ENCODE measurements around the gene ANP32A. TPM values are rescaled to one million over a fixed set of nuclear protein-coding genes. Genes with fewer than 3 reads are reported as not detected.

ANP32A gene
- total RNA-seq, 4 donors from 2014 or later = 33.1 to 65.1 (median 41.1) TPM

- Histone ChIP-seq H3K4me3 (peak overlapping the region in 3 of 4 donors; percentile 9 to 18 (median 14)), H3K36me3 (no peaks in the 10 kb centered on the region), H3K9me3 (no peaks in the 10 kb centered on the region), H3K27me3 (no peaks in the 10 kb centered on the region), H3K27ac (peak overlapping the region; percentile 53 to 88 (median 78)), H3K4me1 (peaks cover 2 to 97% (median 73%) of the 10 kb centered on the region in 4 donors)
- no peak for TF ChIP-seq CTCF (IDR thresholded peaks at IDR 0.05)
- peak in 1 of 2 donors; percentile 66 for TF ChIP-seq POLR2A (IDR thresholded peaks at IDR 0.05)
- peak; percentile 28 to 85 for TF ChIP-seq EP300 (IDR thresholded peaks at IDR 0.05)
- peak; percentile 77 to 83 for DNase-seq (ENCODE audit: low spot score in 2 of 2)
- 3 to 8% methylated on average over 14 to 15 of the region's 20 CpGs for WGBS, 2 donors
Measured at GRCh38 chr15:68795298-68795848, 25.3 kb downstream of the ANP32A start.

DNA sequence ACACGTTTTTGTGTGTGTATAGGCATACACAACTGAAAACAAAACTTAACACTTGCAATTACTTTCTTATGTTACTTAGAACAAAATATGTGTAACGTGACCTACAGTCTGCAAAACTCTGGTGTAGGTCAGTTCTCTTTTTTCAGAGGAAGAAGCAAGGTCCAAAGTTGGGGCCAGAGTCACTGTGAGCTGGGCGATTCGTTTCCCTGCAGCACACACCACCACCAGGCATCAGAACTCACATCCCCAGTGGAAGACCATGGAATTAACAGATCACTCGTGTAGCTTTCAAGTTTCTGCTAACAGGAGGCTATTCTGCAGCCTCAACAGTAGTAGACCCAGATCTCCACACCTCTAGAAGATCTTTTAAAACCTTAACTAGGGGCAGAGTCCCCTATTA is 25.8 kb downstream of the ANP32A start:
- no peaks in the 10 kb centered on the region for H3K27me3 ChIP-seq
- 7 to 19% methylated on average over 5 of the region's 5 CpGs for WGBS, 2 donors
- peak overlapping the region; percentile 53 to 88 (median 78) for H3K27ac ChIP-seq
- H3K4me3 ChIP-seq = peak overlapping the region in 3 of 4 donors; percentile 9 to 18 (median 14)
- DNase-seq (ENCODE audit: low spot score in 2 of 2) = no peak
- H3K9me3 ChIP-seq = no peaks in the 10 kb centered on the region
- peaks cover 2 to 99% (median 77%) of the 10 kb centered on the region in 4 donors for H3K4me1 ChIP-seq
- H3K36me3 ChIP-seq = no peaks in the 10 kb centered on the region
- TF ChIP-seq CTCF (IDR thresholded peaks at IDR 0.05) (peak in 1 of 5 experiments; percentile 16), EP300 (IDR thresholded peaks at IDR 0.05) (no peak), POLR2A (IDR thresholded peaks at IDR 0.05) (no peak)

DNA sequence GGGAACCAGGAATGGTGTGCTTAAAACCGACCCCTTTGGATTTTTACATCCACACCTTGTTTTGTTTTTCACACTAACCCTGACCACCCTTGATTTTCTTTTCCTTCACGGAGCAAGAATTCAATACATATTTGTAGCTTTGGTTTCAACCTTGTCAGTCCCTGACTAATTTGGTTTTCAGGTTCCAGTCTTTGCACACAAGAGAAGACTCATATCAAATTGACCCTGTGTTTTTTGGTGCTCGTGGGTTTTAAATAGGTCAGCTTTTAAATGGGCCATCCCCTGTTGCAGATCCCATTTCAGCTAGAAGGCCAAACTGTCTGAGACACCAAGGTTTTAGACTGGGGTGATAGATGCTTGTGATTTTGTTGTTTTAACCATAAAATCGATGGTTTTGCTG is 26.4 kb downstream of the ANP32A start:
- no peak for DNase-seq (ENCODE audit: low spot score in 2 of 2)
- Histone ChIP-seq H3K27ac (peak overlapping the region; percentile 53 to 88 (median 78)), H3K36me3 (no peaks in the 10 kb centered on the region), H3K4me3 (no peak overlapping the region), H3K9me3 (no peaks in the 10 kb centered on the region), H3K4me1 (peaks cover 2 to 99% (median 80%) of the 10 kb centered on the region in 4 donors), H3K27me3 (no peaks in the 10 kb centered on the region)
- TF ChIP-seq CTCF (IDR thresholded peaks at IDR 0.05) = no peak
- 67 to 69% methylated on average over 4 of the region's 4 CpGs for WGBS, 2 donors

DNA sequence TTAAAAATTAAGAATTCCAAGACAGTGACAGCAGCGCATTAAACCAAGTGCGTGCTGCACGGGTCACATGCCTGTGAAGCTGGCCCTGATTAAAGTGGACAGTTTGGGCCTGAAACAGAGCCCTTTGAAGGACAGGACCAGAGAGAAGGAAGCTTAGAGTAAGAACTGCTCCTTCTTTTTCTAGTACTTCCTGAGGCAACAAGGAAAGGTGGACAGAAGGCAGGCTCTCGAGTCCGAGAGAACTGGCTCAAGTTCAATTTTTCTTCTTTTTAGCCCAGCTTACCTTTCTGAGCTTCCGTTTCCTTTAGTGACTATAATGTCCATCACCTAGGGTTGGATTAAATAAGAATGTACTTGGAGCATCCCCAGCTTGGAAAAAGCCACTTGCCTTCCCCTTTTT is 26.9 kb downstream of the ANP32A start:
- WGBS, 2 donors = 80 to 84% methylated on average over 6 of the region's 6 CpGs
- DNase-seq (ENCODE audit: low spot score in 2 of 2) = no peak
- Histone ChIP-seq H3K4me3 (no peak overlapping the region), H3K9me3 (no peaks in the 10 kb centered on the region), H3K27ac (peak overlapping the region in 2 of 4 donors; percentile 83 to 88), H3K4me1 (peaks cover 2 to 98% (median 79%) of the 10 kb centered on the region in 4 donors), H3K36me3 (no peaks in the 10 kb centered on the region), H3K27me3 (no peaks in the 10 kb centered on the region)
- TF ChIP-seq EP300 (IDR thresholded peaks at IDR 0.05) (no peak), POLR2A (IDR thresholded peaks at IDR 0.05) (no peak), CTCF (IDR thresholded peaks at IDR 0.05) (no peak)

DNA sequence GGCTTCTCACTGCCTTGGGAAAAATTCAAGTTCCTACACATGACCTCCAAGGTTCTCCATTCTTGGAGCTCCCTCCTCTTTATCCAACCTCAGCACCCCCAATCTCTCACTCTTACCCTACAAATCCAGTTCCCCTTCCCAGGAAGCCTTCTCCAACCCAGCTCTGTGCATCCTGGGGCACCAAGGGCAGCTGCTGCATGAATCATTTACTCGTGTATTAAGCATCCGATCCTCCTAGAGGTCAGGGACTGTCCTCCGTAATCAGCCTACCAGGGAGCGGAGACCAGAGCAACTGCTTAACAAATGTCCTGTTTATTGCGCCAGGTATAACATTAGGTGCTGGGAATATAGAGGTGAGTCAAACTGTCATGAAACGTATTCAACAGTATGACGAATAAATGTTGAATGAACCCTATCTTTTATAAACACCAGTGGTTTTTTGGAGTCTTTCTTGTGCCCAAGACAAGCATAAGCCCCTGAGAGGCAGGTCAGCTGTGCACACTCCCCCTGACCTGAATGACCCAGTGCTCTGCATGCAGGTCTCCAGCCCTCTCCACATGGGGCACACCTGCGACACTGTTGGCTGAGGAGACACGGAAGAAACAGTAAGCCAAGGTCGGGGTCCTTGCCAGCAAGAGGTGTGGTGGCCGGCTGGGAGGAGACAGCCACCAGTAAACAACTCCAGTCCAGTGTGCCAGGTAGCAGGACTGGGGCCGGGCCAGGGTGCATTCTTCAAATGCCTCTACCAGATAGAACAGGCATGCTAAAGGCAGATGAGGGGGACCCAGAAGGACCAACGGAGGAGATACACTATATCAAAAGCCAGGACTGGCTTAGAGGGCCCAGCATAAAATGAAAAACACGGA is 27.6 kb downstream of the ANP32A start:
- TF ChIP-seq CTCF (IDR thresholded peaks at IDR 0.05) = no peak
- no peak for TF ChIP-seq POLR2A (IDR thresholded peaks at IDR 0.05)
- no peak for TF ChIP-seq EP300 (IDR thresholded peaks at IDR 0.05)
- H3K27ac ChIP-seq = peak overlapping the region in 2 of 4 donors; percentile 43 to 88

More for the DNA sequence above, 27.6 kb downstream of the ANP32A start:
- Histone ChIP-seq H3K4me3 (no peak overlapping the region), H3K36me3 (no peaks in the 10 kb centered on the region), H3K4me1 (peaks cover 2 to 94% (median 74%) of the 10 kb centered on the region in 4 donors), H3K9me3 (no peaks in the 10 kb centered on the region), H3K27me3 (no peaks in the 10 kb centered on the region)
- WGBS, 2 donors = 73 to 79% methylated on average over 14 of the region's 14 CpGs
- no peak for DNase-seq (ENCODE audit: low spot score in 2 of 2)
